ENCODE data around the gene LUZP1.

The LUZP1 gene

DNA sequence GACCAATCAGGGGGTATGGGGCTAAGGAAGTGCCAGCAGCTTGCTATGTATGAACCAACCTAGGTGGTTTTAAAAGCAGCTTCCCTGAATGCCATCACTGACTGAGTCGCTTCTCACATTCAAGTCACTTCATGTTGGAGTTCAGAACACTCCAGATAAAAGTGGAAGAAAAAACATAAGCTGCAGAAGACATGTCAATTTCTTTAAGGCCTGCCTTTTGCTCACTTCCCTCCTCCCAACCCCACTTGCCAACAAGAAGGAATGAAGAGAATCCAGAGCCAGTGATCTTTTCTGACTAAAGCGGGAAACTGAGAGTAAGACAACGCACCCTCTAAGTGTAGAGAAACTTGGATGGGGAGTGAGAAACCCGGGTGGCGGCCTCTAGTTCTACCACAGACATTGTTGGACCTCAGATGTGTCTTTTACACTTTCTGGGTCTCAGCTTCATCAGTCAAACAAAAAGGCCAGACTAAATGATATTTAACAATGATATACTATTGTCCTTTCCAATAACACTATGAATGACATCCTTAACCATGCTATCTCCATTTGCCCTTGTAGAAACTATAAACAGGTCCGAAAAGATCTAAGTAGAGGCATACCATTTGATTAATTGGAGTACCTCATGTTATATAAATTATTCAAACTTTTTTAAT lies 54.1 kb downstream of the LUZP1 start:
- DNase-seq, result no peak

DNA sequence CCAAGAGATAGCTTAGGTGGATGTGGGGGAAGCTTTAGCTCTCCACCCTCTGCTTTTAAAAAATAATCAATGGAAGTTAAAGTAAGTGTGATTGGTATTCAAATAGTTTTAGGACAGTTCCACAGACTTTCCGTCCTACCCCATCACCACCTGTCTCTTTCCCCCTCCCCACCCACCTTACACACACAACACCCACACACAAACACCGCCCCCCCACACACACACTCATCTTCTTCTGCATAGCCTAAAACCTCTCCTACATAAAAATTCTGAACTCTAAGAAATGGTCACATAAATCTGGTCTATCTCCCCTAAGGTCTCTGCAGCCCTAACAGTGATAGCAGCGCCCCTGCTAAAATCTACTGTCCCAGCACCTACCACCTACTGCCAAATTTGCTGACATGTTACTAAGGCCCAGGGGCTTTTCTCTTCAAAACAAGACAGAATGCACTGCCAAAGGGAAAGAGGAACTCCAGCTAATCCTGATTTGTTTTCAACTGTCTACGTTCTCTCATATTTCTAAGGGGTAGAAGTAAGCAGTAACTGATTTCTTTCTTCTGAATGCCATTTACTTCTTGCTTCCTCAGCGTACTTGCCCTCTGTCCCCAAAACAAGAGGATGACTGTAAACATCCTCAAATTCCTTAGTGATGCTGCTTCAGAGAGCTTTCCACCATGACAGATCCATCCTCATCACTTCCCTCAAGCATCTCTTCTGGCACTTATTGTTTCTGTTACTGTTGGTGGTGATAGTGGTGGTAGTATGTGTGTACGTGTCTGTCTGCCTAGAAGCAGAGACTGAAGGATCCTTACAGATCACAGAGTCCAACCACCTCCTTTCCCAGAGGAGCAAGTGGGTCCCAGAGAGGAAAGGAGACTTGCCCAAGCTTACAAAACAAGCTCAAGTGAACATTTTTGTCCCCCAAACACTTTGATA lies 56.8 kb downstream of the LUZP1 start:
- DNase-seq, result no peak

DNA sequence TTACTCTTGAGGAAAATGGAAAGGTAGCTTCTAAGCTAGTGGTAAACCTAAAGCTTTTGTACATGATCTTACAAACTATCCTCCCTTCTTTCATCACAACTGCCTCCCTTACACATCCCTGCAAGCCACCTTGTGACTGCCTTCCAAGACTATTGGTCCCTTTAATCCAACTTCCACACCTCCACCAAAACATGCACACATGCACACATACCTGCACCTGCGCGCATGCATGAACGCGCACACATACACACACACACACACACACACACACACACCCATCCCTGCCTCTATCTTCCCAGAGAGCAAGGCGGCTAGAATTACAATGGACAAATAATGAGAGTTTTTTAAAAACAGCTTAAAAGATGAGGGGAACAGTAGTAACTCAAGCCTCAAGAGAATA lies 58.3 kb downstream of the LUZP1 start:
- DNase-seq, result no peak

DNA sequence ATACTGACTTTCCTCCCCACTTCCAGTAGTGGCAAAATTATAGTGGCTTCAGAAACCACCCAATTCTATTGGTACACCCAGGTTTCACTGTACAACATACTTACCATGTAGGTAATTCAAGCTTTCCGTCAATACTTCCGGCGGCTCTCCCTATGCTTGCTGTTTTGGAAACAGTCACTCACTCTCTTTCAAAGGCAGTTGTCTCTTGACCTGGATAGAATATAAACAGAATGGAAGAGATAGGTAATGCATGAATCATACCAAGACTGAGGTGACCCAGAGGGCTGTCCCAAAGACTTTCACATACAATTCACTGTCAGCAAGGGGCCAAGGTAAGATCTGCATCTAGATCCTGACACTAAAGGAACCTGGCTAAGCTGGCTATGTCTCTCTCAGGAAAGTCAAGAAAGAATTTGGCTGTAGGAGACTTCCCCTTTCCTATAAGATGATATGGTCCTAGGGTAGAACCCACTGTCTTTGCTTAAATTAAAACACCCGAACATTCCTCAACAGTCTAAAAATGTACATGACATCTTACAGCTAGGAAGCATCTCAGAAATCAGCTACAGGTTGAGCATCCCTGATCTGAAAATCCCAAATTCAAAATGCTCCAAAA lies 59.6 kb downstream of the LUZP1 start:
- DNase-seq, result no peak

DNA sequence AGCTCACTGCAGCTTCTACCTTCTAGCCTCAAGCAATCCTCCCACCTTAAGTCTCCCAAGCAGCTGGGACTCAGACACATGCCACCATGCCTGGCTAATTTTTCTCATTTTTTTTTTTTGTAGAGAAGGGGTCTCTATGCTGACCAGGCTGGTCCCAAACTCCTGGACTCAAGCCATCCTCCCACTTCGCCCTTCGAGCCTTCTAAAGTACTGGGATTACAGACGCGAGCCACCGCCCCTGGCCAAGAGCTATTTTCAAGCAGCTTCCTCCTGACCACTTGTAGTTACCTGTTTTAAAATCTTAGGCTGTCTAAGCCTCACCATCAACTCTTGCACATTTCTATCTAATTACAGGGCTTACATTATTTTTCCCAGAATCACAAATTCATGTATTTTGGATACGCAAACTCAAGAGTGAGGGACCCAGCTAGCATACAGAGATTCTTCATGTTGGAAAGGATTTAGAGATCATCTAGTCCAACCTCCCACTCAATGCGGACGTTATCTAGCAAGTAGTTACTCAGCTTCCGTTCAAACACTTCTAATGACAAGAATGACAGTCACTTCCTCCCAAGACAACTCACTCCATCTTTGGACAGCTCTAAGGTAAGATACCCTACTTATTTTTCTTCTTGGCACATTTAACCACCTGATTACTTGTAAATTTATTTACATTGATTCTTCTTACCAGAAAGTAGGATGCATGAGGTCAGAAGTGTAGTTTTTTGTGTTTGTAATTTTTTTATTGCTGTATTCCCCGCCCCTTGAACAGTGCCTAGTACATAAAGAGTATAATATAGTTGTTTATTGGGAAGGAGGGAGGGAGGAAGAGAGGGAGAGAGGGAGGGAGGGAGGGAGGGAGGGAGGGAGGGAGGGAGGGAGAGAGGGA lies 65.4 kb downstream of the LUZP1 start:
- DNase-seq, result no peak

DNA sequence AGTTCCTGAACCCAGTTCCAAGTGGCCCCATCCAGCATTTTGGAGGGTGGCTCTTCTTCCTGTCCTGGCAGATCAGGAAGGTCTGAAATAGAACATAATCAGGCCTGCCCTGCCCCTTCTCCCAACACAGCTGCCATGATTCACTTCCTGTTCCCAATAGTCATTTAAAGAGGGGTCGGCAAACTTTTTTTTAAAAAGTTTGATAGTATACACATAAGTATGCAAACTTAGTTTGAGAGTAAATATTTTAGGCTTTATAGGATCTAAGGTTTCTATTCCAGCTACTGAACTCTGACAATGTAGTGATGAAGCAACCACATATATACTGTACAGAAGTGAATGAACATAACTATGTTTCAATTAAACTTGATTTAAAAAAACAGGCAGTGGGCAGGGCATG lies 66.4 kb downstream of the LUZP1 start:
- no peak for DNase-seq

DNA sequence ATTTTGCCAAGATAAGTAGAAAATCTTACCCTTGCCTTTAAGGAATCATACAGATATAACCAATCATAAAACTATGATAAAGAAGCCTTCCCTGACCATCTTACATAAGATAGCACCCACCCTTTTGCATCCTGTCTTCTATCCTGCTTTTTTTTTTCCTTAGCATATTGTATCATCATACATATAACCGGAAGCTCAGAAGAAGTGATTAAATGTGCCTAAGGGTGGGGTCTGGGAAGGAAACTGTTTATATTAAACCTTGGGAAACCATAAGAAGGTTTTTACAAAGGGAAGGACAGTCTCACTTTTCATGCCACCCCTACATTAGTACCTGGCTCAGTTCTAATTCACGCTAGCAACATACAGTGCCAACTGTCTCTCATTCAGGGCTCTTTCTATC lies 66.8 kb downstream of the LUZP1 start:
- no peak for DNase-seq

DNA sequence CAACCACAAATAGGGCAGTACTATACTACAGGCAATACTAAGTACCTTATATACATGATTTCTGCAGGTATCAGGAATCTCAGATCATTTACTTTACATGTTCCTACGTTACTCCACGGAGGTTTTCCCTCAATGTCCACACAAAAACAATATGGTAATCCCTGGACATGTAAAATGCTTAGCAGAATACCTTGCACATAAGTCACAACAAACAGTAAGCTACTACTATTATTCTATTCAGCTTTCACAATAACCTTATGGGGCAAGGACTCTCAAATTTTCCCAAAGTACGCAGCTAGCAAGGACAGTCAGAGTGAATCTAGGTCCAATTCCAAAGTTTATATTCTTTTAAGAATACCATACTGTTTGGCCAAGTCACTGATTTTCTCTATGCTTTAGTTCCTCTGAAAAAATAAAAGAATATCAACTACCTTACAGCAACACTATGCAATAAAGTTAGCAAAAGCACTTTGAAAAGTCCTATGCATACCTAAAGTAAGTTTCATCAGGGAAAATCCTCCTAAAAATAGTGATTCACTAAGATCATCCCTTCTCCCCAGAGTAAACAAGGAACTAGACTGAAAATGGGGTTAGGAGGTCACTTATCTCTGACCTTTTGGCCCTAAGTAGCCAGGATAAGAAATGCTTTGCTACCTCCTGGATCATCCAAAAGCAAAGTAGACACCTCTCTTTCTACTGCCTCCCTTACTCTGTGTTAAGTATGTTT lies 67.4 kb downstream of the LUZP1 start:
- no peak for DNase-seq

DNA sequence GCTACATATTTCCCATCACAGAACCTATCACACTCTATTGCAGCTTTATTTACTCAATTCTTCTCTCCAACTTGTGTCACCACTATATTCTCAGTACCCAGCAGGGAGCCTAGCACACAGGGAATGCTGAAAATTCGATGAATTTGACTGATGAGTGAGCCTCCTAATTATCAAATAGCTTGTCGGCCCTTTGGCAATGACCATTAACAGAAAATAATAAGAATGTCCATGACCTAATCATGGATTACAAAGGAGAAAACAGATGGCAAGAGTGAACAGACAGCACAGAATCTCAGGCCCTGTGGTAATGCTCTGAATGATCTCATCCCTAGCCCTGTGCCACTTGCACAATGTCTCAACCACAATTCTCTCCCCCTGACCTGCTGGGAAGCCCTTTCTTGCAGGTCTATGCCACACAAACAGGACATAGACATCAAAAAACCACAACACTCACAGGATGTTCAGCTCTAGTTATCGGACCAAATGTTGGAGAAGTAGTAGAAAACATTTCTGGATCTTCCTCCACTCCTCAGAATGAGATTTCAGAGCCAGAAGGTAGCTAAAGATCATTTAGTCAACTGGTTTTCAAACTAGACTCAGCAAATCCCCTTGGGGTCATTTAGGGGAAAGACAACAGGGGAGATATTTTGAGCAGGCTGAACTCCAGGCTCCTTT lies 68.4 kb downstream of the LUZP1 start:
- DNase-seq, result no peak

DNA sequence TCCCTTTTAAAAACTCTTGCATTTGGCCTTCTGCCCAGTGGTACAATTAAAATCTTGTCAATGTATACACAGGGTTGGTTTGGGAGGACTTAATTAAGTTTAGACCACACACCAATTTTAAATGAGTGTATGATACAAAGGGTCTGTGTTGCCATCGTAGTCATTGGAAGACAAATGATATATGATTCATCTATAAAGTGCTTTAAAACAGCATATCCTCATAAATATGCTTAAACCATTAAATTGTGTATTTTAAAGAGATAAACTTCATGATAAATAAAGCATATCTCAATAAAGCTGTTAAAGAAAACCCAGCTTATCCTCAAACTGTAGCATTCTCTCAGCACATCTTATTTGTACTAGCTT lies 69.5 kb downstream of the LUZP1 start:
- no peak for DNase-seq

DNA sequence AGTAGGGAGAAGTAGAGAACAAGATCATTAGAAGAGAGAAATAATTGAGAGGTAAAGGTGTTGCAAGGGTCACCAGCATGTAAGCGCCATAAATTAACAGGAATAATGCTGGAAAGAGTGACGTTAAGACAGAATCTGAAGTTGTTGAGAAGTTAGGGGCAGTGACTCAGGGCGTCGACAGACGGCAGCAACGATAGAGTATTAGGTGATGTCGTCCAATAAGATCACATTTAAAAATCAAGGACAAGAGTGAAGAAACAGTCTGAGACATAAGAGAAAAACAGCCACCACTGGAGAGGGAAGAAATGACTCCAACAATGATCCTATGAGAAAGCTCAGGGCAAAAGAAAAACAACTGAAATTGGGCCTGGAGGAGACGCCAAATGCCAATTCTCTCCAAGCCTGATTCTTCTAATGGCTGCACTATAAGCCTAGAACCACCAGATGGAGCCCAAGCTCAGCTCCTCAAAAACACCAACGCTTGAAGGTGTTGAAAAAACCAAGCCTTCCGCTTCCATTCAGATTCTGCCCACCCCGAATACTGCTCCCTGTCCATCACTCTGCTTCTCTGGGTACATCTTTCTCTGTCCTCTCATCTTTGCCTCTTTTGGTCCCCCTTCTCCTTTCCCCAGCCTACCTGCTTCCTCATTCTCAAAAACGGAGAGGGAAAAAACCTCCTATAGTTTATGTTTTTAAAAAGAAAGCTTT lies 70.0 kb downstream of the LUZP1 start:
- DNase-seq, result peak; percentile 67

DNA sequence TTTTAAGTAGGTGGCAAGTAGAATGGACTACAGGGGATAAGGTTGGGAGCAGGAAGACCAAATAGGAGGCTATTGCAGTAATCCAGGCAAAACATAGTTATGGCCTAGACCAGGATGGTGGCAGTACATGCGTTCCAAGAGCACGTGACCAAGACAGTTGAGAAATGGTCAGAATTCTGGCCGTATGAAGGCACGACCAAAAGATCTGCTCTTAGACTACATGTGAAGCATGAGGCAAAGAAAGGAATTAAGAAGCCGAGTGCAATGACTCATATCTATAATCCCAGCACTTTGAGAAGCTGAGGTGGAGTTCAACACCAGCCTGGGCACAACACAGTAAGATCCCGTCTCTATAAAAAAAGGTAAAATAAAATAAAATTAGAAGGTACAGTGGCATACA lies 71.3 kb downstream of the LUZP1 start:
- DNase-seq, result no peak

DNA sequence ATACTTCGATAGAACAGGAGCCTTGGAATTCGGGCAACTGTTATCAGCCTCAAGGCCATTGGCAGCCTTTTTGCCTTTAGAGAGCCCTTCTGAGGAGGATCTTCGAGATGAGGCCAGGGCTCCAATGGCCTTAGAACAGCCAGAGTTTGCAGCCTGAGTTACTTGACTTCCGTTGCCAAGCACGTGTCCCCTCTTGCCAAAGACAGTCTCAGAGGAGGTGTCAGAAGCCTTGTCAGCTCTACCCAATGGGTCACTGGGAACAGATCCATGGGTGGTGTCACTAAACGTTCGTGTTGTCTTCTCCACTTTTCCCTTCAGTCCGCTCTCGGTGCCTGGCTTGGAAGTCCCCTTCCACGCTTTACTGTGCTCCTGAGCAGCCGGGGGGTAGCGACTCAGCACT lies 76.2 kb downstream of the LUZP1 start:
- no peak for DNase-seq

DNA sequence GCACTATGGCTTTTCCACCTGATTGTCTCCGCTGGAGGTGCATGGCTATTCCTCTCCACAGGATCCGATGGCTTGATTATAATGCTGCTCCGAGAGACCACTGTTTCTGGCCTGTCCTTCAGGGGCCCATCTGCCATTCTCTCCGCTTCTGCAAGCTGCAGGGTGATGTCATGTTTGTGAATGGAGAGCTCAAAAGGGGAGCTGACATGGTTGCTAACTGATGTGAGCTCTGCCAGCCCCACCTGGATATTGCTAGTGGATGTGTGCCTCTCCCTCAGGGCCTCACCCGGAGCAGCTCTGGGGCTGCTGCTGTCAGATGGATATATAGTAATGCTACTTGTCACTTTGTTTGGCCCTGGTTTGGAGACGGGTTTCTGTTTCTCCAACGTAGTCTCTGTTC lies 77.1 kb downstream of the LUZP1 start:
- no peak for DNase-seq

DNA sequence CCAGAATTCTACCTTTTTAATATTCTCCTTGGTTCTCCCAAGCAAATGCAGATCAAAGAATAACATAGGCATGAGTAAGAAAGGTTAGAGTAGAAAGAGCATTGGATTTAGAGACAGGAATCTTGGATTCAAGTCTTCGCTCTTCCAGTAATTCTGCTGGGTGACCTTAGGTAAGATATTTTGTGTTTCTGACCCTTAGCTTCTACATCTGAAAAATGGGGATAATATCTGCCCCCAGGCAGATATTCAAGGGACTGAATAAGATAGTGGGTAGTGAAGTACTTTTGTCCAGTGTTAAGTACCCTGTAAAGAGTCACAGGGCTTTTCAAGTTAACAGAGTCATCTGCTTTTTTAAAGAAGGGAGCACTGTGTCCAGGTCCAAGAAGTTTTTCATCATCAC lies 78.6 kb downstream of the LUZP1 start:
- no peak for DNase-seq

DNA sequence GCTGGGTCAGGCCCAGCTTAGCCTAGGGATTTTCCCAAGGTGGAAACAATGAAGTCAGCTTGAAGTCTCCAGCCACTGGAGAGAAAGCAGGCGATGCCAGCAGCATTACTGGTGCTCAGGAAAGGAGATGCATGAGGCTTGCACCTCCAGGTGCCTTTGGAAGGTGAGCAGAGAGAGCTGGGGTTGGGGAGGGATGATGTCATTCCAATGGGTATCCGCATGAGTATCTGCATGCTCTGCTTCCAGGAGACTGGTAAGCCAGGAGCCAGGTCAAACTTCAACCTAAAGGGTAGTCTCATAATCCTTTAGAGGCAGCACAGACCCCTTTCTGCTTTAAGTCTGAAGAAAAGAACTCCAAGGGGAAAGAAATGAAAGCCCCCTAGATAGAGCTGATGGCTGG lies 80.6 kb downstream of the LUZP1 start:
- DNase-seq, result no peak

DNA sequence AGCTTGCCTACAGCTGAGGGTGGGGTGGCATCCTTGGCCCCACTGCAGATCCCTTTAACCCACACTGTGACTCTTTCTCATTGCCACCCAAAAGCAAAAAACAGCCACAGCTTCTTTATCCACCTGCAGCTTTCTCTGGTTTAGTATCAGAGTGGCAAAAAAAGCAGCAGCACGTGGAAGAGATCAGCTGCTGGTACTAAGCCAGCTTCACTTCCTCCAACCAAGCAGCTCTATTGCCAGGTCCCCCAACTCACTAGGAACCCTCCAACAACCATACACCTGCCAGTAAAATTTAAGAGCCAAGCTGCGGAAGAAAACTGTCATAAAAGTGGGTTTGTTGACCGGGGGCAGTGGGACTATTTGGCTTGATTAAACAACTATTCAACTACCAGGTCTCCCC lies 83.0 kb downstream of the LUZP1 start:
- no peak for DNase-seq

DNA sequence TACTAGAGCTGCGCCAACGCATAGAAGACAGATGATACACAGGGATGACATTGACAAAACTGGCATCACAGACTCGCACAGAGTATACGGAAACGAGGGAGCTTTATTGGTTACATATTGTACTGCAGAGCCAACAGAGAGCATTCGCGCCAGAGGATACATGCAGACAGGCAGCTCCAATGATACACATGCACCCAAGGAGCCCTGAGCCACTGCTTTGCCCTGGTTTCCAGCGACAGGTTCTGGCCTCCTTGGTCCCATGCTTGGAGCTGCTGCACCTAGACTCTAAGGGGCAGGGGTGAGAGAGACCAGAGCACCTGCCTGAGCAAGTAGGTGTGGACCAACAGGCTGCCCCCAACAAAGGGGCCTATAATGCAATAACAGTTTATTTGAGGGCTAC lies 83.8 kb downstream of the LUZP1 start:
- no peak for DNase-seq

DNA sequence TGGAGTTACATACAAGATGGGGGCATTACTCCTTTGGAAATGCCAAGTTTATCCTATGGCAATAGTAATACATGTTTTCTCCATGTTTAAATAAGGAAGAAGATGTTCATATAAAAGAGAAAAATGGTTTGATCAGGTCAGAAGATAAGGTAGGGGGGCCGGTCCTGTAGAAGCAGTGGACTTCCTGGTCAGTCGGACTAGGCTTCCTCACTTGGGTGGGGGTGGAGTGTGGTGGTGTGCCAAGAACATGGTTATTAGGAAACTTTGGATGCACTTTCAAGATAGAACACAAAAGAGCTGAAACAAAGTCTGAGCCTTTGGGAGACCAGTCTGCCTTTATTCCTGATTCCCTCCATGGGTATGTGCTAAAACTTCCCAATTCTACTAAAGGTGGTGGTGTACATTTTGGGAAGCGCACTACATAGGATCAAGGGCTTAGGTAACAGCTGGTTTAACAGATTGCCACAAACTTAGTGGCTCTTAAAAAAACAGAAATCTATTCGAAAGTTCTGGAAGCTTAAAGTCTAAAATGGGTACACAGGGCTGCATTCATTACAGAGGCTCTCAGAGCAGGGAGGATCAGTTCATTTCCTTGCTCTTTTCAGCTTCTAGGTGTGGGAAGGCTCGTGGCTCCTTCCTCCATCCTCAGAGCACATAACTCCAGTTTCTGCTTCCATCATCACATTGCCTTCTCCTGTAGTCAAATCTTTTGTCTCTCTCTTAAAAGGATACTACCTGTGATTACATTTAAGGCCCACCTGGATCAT lies 84.8 kb downstream of the LUZP1 start:
- no peak for DNase-seq

DNA sequence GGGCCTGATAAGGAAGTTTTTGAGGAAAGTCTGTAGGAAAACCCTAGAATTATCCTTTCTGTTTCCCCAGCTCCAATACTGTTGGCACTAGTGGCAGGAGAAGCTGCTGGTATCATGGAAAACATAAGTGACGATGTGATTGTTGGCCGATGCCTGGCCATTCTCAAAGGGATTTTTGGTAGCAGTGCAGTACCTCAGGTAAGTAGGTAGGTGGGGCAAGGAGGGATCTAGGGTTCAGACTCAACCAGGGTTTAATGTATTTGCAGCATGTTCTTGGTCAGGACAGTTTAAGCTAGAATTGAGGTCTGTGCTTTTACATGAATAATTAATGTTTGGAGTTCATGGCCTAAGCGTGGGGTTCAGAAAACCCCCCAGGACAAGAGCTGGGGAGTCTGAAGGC lies 87.3 kb downstream of the LUZP1 start:
- no peak for DNase-seq

All from right hindlimb (tissue), 1 donor.